ENCODE results near the gene GRPEL1.

DNA sequence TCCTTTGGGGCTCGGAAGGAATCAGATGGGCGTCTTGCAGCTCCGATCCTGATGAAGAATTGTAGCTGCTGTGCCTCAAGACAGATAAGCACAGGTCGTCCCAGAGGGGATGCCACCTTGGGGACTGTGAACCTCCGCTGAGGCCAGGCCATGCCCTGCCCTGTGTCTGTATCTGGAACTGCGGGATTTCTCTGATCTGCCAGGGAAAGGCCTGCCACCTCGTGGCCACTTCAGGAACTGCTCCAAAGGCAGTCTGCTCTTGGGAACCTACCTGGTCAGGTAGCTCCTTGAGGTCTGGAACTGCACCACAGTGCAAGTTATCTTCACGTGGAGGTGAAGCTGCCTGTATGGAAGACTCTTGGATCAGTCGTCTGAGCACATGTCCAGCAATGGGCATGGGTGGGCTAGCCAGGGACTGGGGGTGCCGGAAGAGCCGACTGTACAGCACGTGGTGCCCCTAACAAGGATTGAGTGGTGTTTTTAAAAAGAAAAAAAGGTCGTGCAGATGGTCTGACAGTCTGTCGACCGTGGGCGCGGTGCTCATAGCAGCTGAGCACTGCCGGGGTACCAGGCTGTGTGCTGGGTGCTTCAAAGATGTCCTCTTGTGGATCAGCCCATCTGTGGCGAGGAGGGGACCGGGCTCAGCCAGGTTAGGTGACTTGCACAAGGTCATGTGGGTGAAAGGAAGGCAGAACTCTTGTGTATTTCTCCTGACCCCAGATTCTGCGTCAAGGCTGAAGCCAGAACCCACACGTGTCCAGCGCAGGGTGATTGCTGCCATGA is 3.1 kb upstream of the GRPEL1 start:
- TF ChIP-seq, protein P1, sequence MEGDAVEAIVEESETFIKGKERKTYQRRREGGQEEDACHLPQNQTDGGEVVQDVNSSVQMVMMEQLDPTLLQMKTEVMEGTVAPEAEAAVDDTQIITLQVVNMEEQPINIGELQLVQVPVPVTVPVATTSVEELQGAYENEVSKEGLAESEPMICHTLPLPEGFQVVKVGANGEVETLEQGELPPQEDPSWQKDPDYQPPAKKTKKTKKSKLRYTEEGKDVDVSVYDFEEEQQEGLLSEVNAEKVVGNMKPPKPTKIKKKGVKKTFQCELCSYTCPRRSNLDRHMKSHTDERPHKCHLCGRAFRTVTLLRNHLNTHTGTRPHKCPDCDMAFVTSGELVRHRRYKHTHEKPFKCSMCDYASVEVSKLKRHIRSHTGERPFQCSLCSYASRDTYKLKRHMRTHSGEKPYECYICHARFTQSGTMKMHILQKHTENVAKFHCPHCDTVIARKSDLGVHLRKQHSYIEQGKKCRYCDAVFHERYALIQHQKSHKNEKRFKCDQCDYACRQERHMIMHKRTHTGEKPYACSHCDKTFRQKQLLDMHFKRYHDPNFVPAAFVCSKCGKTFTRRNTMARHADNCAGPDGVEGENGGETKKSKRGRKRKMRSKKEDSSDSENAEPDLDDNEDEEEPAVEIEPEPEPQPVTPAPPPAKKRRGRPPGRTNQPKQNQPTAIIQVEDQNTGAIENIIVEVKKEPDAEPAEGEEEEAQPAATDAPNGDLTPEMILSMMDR (IDR thresholded peaks at IDR 0.05; ENCODE audit: control extremely low read depth in 1 of 3, insufficient read depth in 1 of 3, low read depth in 1 of 3, low read length in 3 of 3) = peak in 2 of 3 experiments; percentile 98 to 100; a peak in 3 of 4 replicates
- TF ChIP-seq POLR2AphosphoS5 (IDR thresholded peaks at IDR 0.05; ENCODE audit: low read depth, low read length) (no peak), POLR2A (IDR thresholded peaks at IDR 0.05; ENCODE audit: control extremely low read depth in 1 of 2, low read depth in 2 of 2, low read length in 2 of 2) (no peak), JUN (IDR thresholded peaks at IDR 0.05; ENCODE audit: low read depth, low read length) (no peak), EZH2 (IDR thresholded peaks at IDR 0.05; ENCODE audit: low read depth, low read length, severe bottlenecking) (no peak), HDAC2 (IDR thresholded peaks at IDR 0.05; ENCODE audit: borderline replicate concordance in 1 of 2, low read depth in 2 of 2, low read length in 2 of 2) (no peak), RXRA (IDR thresholded peaks at IDR 0.05; ENCODE audit: insufficient read depth, low read depth, low read length) (no peak), TBP (IDR thresholded peaks at IDR 0.05; ENCODE audit: low read depth, low read length) (no peak)
- TF ChIP-seq, protein P2, sequence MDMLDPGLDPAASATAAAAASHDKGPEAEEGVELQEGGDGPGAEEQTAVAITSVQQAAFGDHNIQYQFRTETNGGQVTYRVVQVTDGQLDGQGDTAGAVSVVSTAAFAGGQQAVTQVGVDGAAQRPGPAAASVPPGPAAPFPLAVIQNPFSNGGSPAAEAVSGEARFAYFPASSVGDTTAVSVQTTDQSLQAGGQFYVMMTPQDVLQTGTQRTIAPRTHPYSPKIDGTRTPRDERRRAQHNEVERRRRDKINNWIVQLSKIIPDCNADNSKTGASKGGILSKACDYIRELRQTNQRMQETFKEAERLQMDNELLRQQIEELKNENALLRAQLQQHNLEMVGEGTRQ (IDR thresholded peaks at IDR 0.05; ENCODE audit: low read length) = no peak
- TF ChIP-seq, protein P3, sequence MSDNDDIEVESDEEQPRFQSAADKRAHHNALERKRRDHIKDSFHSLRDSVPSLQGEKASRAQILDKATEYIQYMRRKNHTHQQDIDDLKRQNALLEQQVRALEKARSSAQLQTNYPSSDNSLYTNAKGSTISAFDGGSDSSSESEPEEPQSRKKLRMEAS (IDR thresholded peaks at IDR 0.05) = no peak
